HepG2 (cell line): ENCODE measurements around the gene U2SURP. TPM values are rescaled to one million over a fixed set of nuclear protein-coding genes. Genes with fewer than 3 reads are reported as not detected.
A peak's percentile ranks its signal among the peaks of the same experiment; 100 is the strongest.

ENCODE experiments used
- ATAC-seq: fragments of 200-7000 bp; cut with Tn5 transposase; 3 replicates; pipeline ENCODE4 v1.9.1; 2020; ENCODE audit warnings: mild to moderate bottlenecking, moderate library complexity
- BruUV-seq: library from RNA; stranded (reverse); fragments of 400-500 nt; replicated peaks from 2 replicates; lab custom pipeline; 2021; lab: Mats Ljungman, UMichigan
- CTCF ChIA-PET: fragments of 300-600 bp; formaldehyde crosslinking; extraction: SDS; loops from one replicate; lab custom pipeline; 2021; ENCODE audit warnings: low total read pairs, inconsistent platforms, low intra/inter-chr PET ratio; lab: Yijun Ruan, JAX
- POLR2A ChIA-PET: fragments of 350-600 bp; sonication (Branson Sonifier 250); formaldehyde crosslinking; loops from one replicate; lab custom pipeline; 2020; ENCODE audit warnings: antibody characterized with exemption, inconsistent platforms; lab: Yijun Ruan, JAX
- DNase-seq: peaks from one replicate; pipeline ENCODE4 v3.0.0-alpha.2; 2015; ENCODE audit warnings: low spot score
- FAIRE-seq: peaks from 3 replicates; lab custom pipeline; 2011; peaks lifted over from hg19 to GRCh38; lab: Jason Lieb, UNC
- H2AFZ ChIP-seq: one replicate; pipeline ENCODE4 v1.6.1; 2011; ENCODE audit warnings: low read length, inconsistent platforms
- H3K27ac ChIP-seq: fragments of 300-600 bp; 3 replicates; pipeline ENCODE4 v1.8.0; 2011; ENCODE audit warnings: mixed run types, mild to moderate bottlenecking, mixed read lengths, low read length, inconsistent platforms; ENCODE audit not compliant: insufficient read depth; ENCODE audit errors: extremely low read length
- H3K27me3 ChIP-seq, 2 experiments: fragments of 200-600 bp in 1 of 2; 2 replicates in 1 of 2; 3 replicates in 1 of 2; pipeline versions ENCODE4 v1.6.0 to v1.8.0; 2011; ENCODE audit warnings: low read length in 2 of 2, mild to moderate bottlenecking in 2 of 2, moderate library complexity in 2 of 2, inconsistent platforms in 1 of 2; ENCODE audit not compliant: insufficient read depth in 2 of 2, control insufficient read depth in 1 of 2
- H3K36me3 ChIP-seq, 2 experiments: fragments of 200-600 bp in 1 of 2; replicated peaks in 1 of 2; 2 replicates in 1 of 2; 3 replicates in 1 of 2; pipeline versions ENCODE4 v1.5.1 to v1.8.0; 2011; ENCODE audit warnings: low read length in 2 of 2, inconsistent platforms in 1 of 2; ENCODE audit not compliant: insufficient read depth in 2 of 2, control insufficient read depth in 1 of 2
- H3K4me1 ChIP-seq: 2 replicates; pipeline ENCODE4 v1.5.1; 2012; ENCODE audit warnings: low read length, inconsistent platforms; ENCODE audit not compliant: insufficient read depth
- H3K4me2 ChIP-seq: 2 replicates; pipeline ENCODE4 v1.6.0; 2011; ENCODE audit warnings: low read depth, low read length, inconsistent platforms
- H3K4me3 ChIP-seq, 3 experiments: fragments of 200-600 bp in 1 of 3; sonication (generic), shearing (Covaris generic) in 1 of 3; replicated peaks in 1 of 3; 2 replicates each; pipeline ENCODE4 v1.5.1; 2011 to 2016; ENCODE audit warnings: low read length in 3 of 3, inconsistent platforms in 2 of 3, low read depth in 2 of 3, mild to moderate bottlenecking in 2 of 3, control low read depth in 1 of 3, mixed read lengths in 1 of 3; ENCODE audit not compliant: insufficient read depth in 1 of 3
- H3K79me2 ChIP-seq: one replicate; pipeline ENCODE4 v1.6.1; 2011; ENCODE audit warnings: low read length, inconsistent platforms; ENCODE audit not compliant: insufficient read depth
- H3K9ac ChIP-seq: 2 replicates; pipeline ENCODE4 v1.6.0; 2011; ENCODE audit warnings: mild to moderate bottlenecking, low read depth, low read length, inconsistent platforms; ENCODE audit not compliant: insufficient read depth
- H3K9me3 ChIP-seq: 2 replicates; pipeline ENCODE4 v1.5.1; 2012; ENCODE audit warnings: mild to moderate bottlenecking, low read length
- H4K20me1 ChIP-seq: 2 replicates; pipeline ENCODE4 v1.6.0; 2011; ENCODE audit warnings: inconsistent platforms, mild to moderate bottlenecking, low read length, moderate library complexity; ENCODE audit not compliant: insufficient read depth
- HOXA3 ChIP-seq: sonication (generic); formaldehyde crosslinking; IDR thresholded peaks from 2 replicates; pipeline ENCODE4 v1.5.0; 2020; ENCODE audit warnings: missing genetic modification reagents
- ZNF343 ChIP-seq: sonication (generic); formaldehyde crosslinking; IDR thresholded peaks from 2 replicates; pipeline ENCODE4 v1.4.0; 2020; ENCODE audit warnings: mild to moderate bottlenecking, missing genetic modification reagents
- ZNF430 ChIP-seq: sonication (generic); formaldehyde crosslinking; IDR thresholded peaks from 2 replicates; pipeline ENCODE4 v1.9.0; 2021; ENCODE audit warnings: mild to moderate bottlenecking, missing genetic modification reagents
- ZSCAN5A ChIP-seq: sonication (generic); formaldehyde crosslinking; IDR thresholded peaks from 2 replicates; pipeline ENCODE4 v1.8.0; 2022; ENCODE audit warnings: mild to moderate bottlenecking, missing genetic modification reagents, borderline replicate concordance
- WGBS: methylation state at CpG from one replicate; pipeline ENCODE4 v1.1.6; 2017; ENCODE audit warnings: low lambda C conversion rate; 5-methylcytosine and 5-hydroxymethylcytosine counted together
- in situ Hi-C: cut with HindIII; loops from 2 replicates; pipeline ENCODE4 v1.10.0; 2017; ENCODE audit warnings: low pct_unique_long_range_greater_than_20kb; ENCODE audit not compliant: extremely low pct_ligation_motif_present
- intact Hi-C: fragments of 100-400 bp; cut with micrococcal nuclease; formaldehyde crosslinking; loops from one replicate; pipeline ENCODE4 v1.10.0; 2022; ENCODE audit not compliant: unreplicated experiment
- polyA plus RNA-seq, 8 experiments: library from polyadenylated mRNA; depleted of rRNA in 3 of 8; stranded (reverse) in 7 of 8; unstranded in 1 of 8; fragments of >200 nt; fragmentation: Illumina TruSeq in 4 of 8; extraction: Trizol in 4 of 8; gene quantifications; 2 replicates each; pipeline versions ENCODE4 v1.2.1 to v1.2.3, GENCODE V29; 2011 to 2016; ENCODE audit warnings: low read depth in 4 of 8, missing spikeins in 1 of 8, mixed read lengths in 1 of 8; ENCODE audit not compliant: insufficient read depth in 1 of 8
- total RNA-seq, 5 experiments: library from RNA; depleted of rRNA; stranded (reverse); fragments of >200 nt; fragmentation: Illumina TruSeq; extraction: Trizol; gene quantifications; 2 replicates each; pipeline ENCODE4 v1.2.3, GENCODE V29; 2016; ENCODE audit warnings: low read depth in 1 of 5
- TF ChIP-seq, protein P1 (sequence below): sonication (generic); formaldehyde crosslinking; IDR thresholded peaks from 2 replicates; pipeline ENCODE4 v1.9.0; 2021; ENCODE audit warnings: missing genetic modification reagents, mild to moderate bottlenecking, borderline replicate concordance
- TF ChIP-seq, protein P2 (sequence below): sonication (generic); formaldehyde crosslinking; IDR thresholded peaks from 2 replicates; pipeline ENCODE4 v1.5.1; 2020; ENCODE audit warnings: missing genetic modification reagents, mild to moderate bottlenecking, borderline replicate concordance
- TF ChIP-seq, protein P3 (sequence below): sonication (generic); formaldehyde crosslinking; IDR thresholded peaks from 2 replicates; pipeline ENCODE4 v1.4.0; 2020; ENCODE audit warnings: mild to moderate bottlenecking, missing genetic modification reagents
- TF ChIP-seq, protein P4 (sequence below): sonication (generic); formaldehyde crosslinking; IDR thresholded peaks from 2 replicates; pipeline ENCODE4 v1.4.0; 2020; ENCODE audit warnings: mild to moderate bottlenecking, missing genetic modification reagents

U2SURP gene
- total and polyA plus RNA-seq, 2 of the 13 experiments (the other 11 are each of a cell fraction or from before 2014, with no cell fraction given): 55.9 to 173 TPM

DNA sequence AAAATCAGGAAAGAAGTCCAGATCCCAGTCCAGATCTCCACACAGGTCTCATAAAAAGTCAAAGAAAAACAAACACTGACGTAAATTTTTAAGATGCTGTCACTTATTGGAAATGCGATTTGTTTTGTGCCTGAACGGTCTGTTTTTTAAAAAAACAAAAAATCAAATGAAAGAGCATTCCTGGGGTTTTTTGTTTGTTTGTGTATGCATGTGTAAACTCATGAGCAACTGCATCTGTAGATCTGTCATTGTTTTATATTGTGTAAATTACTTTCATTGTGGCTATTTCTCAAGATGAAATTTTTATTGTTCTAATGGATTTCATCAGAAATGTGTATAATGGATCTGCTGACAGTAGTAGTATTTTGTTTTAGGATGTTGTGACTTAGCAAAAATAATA lies 55.0 kb downstream of the U2SURP start:
- DNase-seq: no peak
- intact Hi-C loops: no loop called here
- ChIA-PET CTCF (no interaction called here), POLR2A (no interaction called here)
- Histone ChIP-seq H3K9me3 (no peaks in the 10 kb centered on the region), H2AFZ (no peak overlapping the region), H3K79me2 (no peaks in the 10 kb centered on the region), H3K27ac (no peak overlapping the region), H4K20me1 (no peaks in the 10 kb centered on the region), H3K36me3 (peaks cover 9 to 76% of the 10 kb centered on the region in 2 experiments), H3K27me3 (no peaks in the 10 kb centered on the region), H3K4me1 (no peaks in the 10 kb centered on the region), H3K4me2 (no peak overlapping the region), H3K9ac (no peak overlapping the region), H3K4me3 (no peak overlapping the region)
- no peak for FAIRE-seq
- 98% methylated on average over 3 of the region's 3 CpGs for WGBS
- in situ Hi-C loops: no loop called here
- TSS peak; percentile 8 for BruUV-seq
- no peak for ATAC-seq
- TF ChIP-seq ZNF343 (CRISPR knock-in tag) (no peak), ZNF430 (CRISPR knock-in tag) (no peak), ZSCAN5A (CRISPR knock-in tag) (no peak), HOXA3 (no peak)
- TF ChIP-seq, protein P1, sequence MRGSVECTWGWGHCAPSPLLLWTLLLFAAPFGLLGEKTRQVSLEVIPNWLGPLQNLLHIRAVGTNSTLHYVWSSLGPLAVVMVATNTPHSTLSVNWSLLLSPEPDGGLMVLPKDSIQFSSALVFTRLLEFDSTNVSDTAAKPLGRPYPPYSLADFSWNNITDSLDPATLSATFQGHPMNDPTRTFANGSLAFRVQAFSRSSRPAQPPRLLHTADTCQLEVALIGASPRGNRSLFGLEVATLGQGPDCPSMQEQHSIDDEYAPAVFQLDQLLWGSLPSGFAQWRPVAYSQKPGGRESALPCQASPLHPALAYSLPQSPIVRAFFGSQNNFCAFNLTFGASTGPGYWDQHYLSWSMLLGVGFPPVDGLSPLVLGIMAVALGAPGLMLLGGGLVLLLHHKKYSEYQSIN (CRISPR knock-in tag): no peak
- TF ChIP-seq, protein P2, sequence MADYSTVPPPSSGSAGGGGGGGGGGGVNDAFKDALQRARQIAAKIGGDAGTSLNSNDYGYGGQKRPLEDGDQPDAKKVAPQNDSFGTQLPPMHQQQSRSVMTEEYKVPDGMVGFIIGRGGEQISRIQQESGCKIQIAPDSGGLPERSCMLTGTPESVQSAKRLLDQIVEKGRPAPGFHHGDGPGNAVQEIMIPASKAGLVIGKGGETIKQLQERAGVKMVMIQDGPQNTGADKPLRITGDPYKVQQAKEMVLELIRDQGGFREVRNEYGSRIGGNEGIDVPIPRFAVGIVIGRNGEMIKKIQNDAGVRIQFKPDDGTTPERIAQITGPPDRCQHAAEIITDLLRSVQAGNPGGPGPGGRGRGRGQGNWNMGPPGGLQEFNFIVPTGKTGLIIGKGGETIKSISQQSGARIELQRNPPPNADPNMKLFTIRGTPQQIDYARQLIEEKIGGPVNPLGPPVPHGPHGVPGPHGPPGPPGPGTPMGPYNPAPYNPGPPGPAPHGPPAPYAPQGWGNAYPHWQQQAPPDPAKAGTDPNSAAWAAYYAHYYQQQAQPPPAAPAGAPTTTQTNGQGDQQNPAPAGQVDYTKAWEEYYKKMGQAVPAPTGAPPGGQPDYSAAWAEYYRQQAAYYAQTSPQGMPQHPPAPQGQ (CRISPR knock-in tag): no peak
- TF ChIP-seq, protein P3, sequence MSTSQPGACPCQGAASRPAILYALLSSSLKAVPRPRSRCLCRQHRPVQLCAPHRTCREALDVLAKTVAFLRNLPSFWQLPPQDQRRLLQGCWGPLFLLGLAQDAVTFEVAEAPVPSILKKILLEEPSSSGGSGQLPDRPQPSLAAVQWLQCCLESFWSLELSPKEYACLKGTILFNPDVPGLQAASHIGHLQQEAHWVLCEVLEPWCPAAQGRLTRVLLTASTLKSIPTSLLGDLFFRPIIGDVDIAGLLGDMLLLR (CRISPR knock-in tag): no peak
- TF ChIP-seq, protein P4, sequence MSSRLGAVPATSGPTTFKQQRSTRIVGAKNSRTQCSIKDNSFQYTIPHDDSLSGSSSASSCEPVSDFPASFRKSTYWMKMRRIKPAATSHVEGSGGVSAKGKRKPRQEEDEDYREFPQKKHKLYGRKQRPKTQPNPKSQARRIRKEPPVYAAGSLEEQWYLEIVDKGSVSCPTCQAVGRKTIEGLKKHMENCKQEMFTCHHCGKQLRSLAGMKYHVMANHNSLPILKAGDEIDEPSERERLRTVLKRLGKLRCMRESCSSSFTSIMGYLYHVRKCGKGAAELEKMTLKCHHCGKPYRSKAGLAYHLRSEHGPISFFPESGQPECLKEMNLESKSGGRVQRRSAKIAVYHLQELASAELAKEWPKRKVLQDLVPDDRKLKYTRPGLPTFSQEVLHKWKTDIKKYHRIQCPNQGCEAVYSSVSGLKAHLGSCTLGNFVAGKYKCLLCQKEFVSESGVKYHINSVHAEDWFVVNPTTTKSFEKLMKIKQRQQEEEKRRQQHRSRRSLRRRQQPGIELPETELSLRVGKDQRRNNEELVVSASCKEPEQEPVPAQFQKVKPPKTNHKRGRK (CRISPR knock-in tag): no peak
